Adipose tissue (tissue), 3 donors: Measurements from ENCODE around the gene DMXL2. TPM values are rescaled to one million over a fixed set of nuclear protein-coding genes. Genes with fewer than 3 reads are reported as not detected.
"Not testable (repeated sequence)": the region's sequence is repeated elsewhere in the genome, so short reads cannot be mapped to it uniquely, and the experiment has no call there.

ENCODE experiments used
- H3K27ac ChIP-seq: one replicate; pipeline ENCODE4 v1.5.1; 2013; ENCODE audit warnings: low read depth, low read length
- WGBS, 3 donors: extraction: QIAGEN DNeasy Blood & Tissue Kit; methylation state at CpG; one replicate each; pipeline ENCODE4 v1.1.7; 2013; 5-methylcytosine and 5-hydroxymethylcytosine counted together
- polyA plus RNA-seq, 3 donors: library from polyadenylated mRNA; stranded (reverse); fragments of 200-250 nt; gene quantifications; one replicate each; pipeline ENCODE4 v1.2.3, GENCODE V29; 2013
- donor health status: healthy with polysubstance abuse.
- donor health status: Bipolar disorder and iron deficiency.
- donor health status: healthy.

The DMXL2 gene
- polyA plus RNA-seq, 3 donors: 8.2 to 30.9 (median 16.3) TPM

- no peak overlapping the region for H3K27ac ChIP-seq
- WGBS, 3 donors: 71 to 96% (median 94%) methylated on average over 4 of the region's 4 CpGs
These were observed 174.5 kb downstream of the DMXL2 start for GRCh38 chr15:51447855-51448621.

- not testable (repeated sequence) for H3K27ac ChIP-seq
- WGBS, 3 donors: 93 to 97% (median 97%) methylated on average over 5 of the region's 5 CpGs
These were observed 176.4 kb downstream of the DMXL2 start for GRCh38 chr15:51446029-51446744.

GRCh38 chr15:51444807-51445206 is 177.8 kb downstream of the DMXL2 start:
- no peak overlapping the region for H3K27ac ChIP-seq
- WGBS, 3 donors: 95 to 100% (median 99%) methylated on average over 1 of the region's 1 CpG

GRCh38 chr15:51444112-51444511 is 178.5 kb downstream of the DMXL2 start:
- WGBS, 3 donors: 88 to 100% (median 89%) methylated on average over 1 of the region's 1 CpG

GRCh38 chr15:51443282-51443914 is 179.2 kb downstream of the DMXL2 start:
- H3K27ac ChIP-seq: no peak overlapping the region
- whole genome bisulfite sequencing, 3 donors: 97 to 98% (median 98%) methylated on average over 4 of the region's 4 CpGs

More at GRCh38 chr15:51444112-51444511, 178.5 kb downstream of the DMXL2 start:
- H3K27ac ChIP-seq: no peak overlapping the region

- no peak overlapping the region for H3K27ac ChIP-seq
- WGBS, 3 donors: 80 to 83% (median 82%) methylated on average over 2 of the region's 2 CpGs
These were observed 184.0 kb downstream of the DMXL2 start for GRCh38 chr15:51438526-51438925.

GRCh38 chr15:51425517-51426040 is 197.0 kb downstream of the DMXL2 start:
- WGBS, 3 donors: 42 to 52% (median 51%) methylated on average over 1 of the region's 1 CpG
- H3K27ac ChIP-seq: no peak overlapping the region

- H3K27ac ChIP-seq: no peak overlapping the region
- WGBS, 3 donors: 67 to 80% (median 77%) methylated on average over 1 of the region's 1 CpG
These were observed 197.8 kb downstream of the DMXL2 start for GRCh38 chr15:51424780-51425179.

GRCh38 chr15:51423040-51423439 is 199.5 kb downstream of the DMXL2 start:
- 95 to 97% (median 97%) methylated on average over 6 to 7 of the region's 16 CpGs for WGBS, 3 donors
- not testable (repeated sequence) for H3K27ac ChIP-seq

- no peak overlapping the region for H3K27ac ChIP-seq
- 49 to 60% (median 53%) methylated on average over 4 of the region's 4 CpGs for WGBS, 3 donors
These were observed 206.4 kb downstream of the DMXL2 start for GRCh38 chr15:51416129-51416528.

- 85 to 95% (median 90%) methylated on average over 4 of the region's 4 CpGs for WGBS, 3 donors
These were observed 208.2 kb downstream of the DMXL2 start for GRCh38 chr15:51414256-51414860.

GRCh38 chr15:51405693-51406523 is 216.7 kb downstream of the DMXL2 start:
- H3K27ac ChIP-seq: no peak overlapping the region
- WGBS, 3 donors: 54 to 84% (median 60%) methylated on average over 11 of the region's 11 CpGs

More at GRCh38 chr15:51414256-51414860, 208.2 kb downstream of the DMXL2 start:
- no peak overlapping the region for H3K27ac ChIP-seq

GRCh38 chr15:51403946-51404695 is 218.4 kb downstream of the DMXL2 start:
- WGBS, 3 donors: 87 to 91% (median 91%) methylated on average over 9 of the region's 9 CpGs
- no peak overlapping the region for H3K27ac ChIP-seq

- WGBS, 3 donors: 56 to 64% (median 63%) methylated on average over 8 of the region's 8 CpGs
These were observed 219.3 kb downstream of the DMXL2 start for GRCh38 chr15:51403072-51403878.

GRCh38 chr15:51401872-51402517 is 220.6 kb downstream of the DMXL2 start:
- WGBS, 3 donors: 39 to 40% (median 40%) methylated on average over 12 of the region's 12 CpGs
- H3K27ac ChIP-seq: no peak overlapping the region

More at GRCh38 chr15:51403072-51403878, 219.3 kb downstream of the DMXL2 start:
- H3K27ac ChIP-seq: no peak overlapping the region
